ENCODE measurements around the gene LAMA2.

The LAMA2 gene

GRCh38 chr6:129270450-129270849 lies 387.5 kb downstream of the LAMA2 start:
- TF ChIP-seq YY1 (IDR thresholded peaks at IDR 0.05; ENCODE audit: low read depth) (no peak), RAD21 (IDR thresholded peaks at IDR 0.05; ENCODE audit: low read depth) (no peak), FOXM1 (IDR thresholded peaks at IDR 0.05; ENCODE audit: borderline replicate concordance, low read depth) (no peak), TAF1 (IDR thresholded peaks at IDR 0.05; ENCODE audit: low read depth) (no peak), EP300 (IDR thresholded peaks at IDR 0.05; ENCODE audit: borderline replicate concordance) (no peak), ZBTB7A (IDR thresholded peaks at IDR 0.05; ENCODE audit: low read depth) (no peak), TEAD4 (IDR thresholded peaks at IDR 0.05) (no peak), MAX (IDR thresholded peaks at IDR 0.05) (no peak), TCF12 (IDR thresholded peaks at IDR 0.05; ENCODE audit: low read depth) (no peak), CEBPB (IDR thresholded peaks at IDR 0.05) (no peak), USF1 (IDR thresholded peaks at IDR 0.05) (no peak), EGR1 (IDR thresholded peaks at IDR 0.05) (no peak), CREB1 (IDR thresholded peaks at IDR 0.05; ENCODE audit: low read depth) (no peak), REST (IDR thresholded peaks at IDR 0.05; ENCODE audit: low read depth) (no peak), NFIC (IDR thresholded peaks at IDR 0.05) (no peak)

GRCh38 chr6:129273161-129273560 lies 390.2 kb downstream of the LAMA2 start:
- TF ChIP-seq FOXM1 (IDR thresholded peaks at IDR 0.05; ENCODE audit: borderline replicate concordance, low read depth) (no peak), CREB1 (IDR thresholded peaks at IDR 0.05; ENCODE audit: low read depth) (no peak), YY1 (IDR thresholded peaks at IDR 0.05; ENCODE audit: low read depth) (no peak), ZBTB7A (IDR thresholded peaks at IDR 0.05; ENCODE audit: low read depth) (no peak), MAX (IDR thresholded peaks at IDR 0.05) (no peak), TEAD4 (IDR thresholded peaks at IDR 0.05) (no peak), REST (IDR thresholded peaks at IDR 0.05; ENCODE audit: low read depth) (no peak), TAF1 (IDR thresholded peaks at IDR 0.05; ENCODE audit: low read depth) (no peak)

GRCh38 chr6:129276461-129276860 lies 393.5 kb downstream of the LAMA2 start:
- no peak for TF ChIP-seq NFIC (IDR thresholded peaks at IDR 0.05)
- no peak for TF ChIP-seq TAF1 (IDR thresholded peaks at IDR 0.05; ENCODE audit: low read depth)
- TF ChIP-seq REST (IDR thresholded peaks at IDR 0.05; ENCODE audit: low read depth): no peak
- TF ChIP-seq CREB1 (IDR thresholded peaks at IDR 0.05; ENCODE audit: low read depth): no peak
- no peak for TF ChIP-seq EGR1 (IDR thresholded peaks at IDR 0.05)
- TF ChIP-seq YY1 (IDR thresholded peaks at IDR 0.05; ENCODE audit: low read depth): no peak
- TF ChIP-seq TEAD4 (IDR thresholded peaks at IDR 0.05): no peak
- TF ChIP-seq USF1 (IDR thresholded peaks at IDR 0.05): no peak

GRCh38 chr6:129276986-129277385 lies 394.0 kb downstream of the LAMA2 start:
- TF ChIP-seq USF1 (IDR thresholded peaks at IDR 0.05) (no peak), TCF12 (IDR thresholded peaks at IDR 0.05; ENCODE audit: low read depth) (no peak), TEAD4 (IDR thresholded peaks at IDR 0.05) (no peak), MAX (IDR thresholded peaks at IDR 0.05) (no peak), NFIC (IDR thresholded peaks at IDR 0.05) (no peak), EP300 (IDR thresholded peaks at IDR 0.05; ENCODE audit: borderline replicate concordance) (no peak), TAF1 (IDR thresholded peaks at IDR 0.05; ENCODE audit: low read depth) (no peak), RAD21 (IDR thresholded peaks at IDR 0.05; ENCODE audit: low read depth) (no peak), FOXM1 (IDR thresholded peaks at IDR 0.05; ENCODE audit: borderline replicate concordance, low read depth) (no peak), REST (IDR thresholded peaks at IDR 0.05; ENCODE audit: low read depth) (no peak), YY1 (IDR thresholded peaks at IDR 0.05; ENCODE audit: low read depth) (no peak), ZBTB7A (IDR thresholded peaks at IDR 0.05; ENCODE audit: low read depth) (no peak), CEBPB (IDR thresholded peaks at IDR 0.05) (no peak)
